Neural cell (in vitro differentiated cells): ENCODE measurements around the gene PRCC.

ENCODE experiments used
- MXI1 ChIP-seq: fragments of 450-650 bp; conservative IDR thresholded peaks from 2 replicates; pipeline ENCODE4 v1.6.1; 2014; ENCODE audit warnings: antibody characterized with exemption, mild to moderate bottlenecking; ENCODE audit not compliant: poor library complexity, severe bottlenecking
- RAD21 ChIP-seq: fragments of 450-650 bp; conservative IDR thresholded peaks from 2 replicates; pipeline ENCODE4 v1.6.1; 2014; ENCODE audit warnings: antibody characterized with exemption, mild to moderate bottlenecking, moderate library complexity
- TAF1 ChIP-seq: IDR thresholded peaks from 2 replicates; pipeline ENCODE4 v1.6.1; 2012; ENCODE audit warnings: low read depth
- TF ChIP-seq, protein P1 (sequence below): fragments of 450-650 bp; IDR thresholded peaks from 2 replicates; pipeline ENCODE4 v1.5.1; 2014; ENCODE audit warnings: antibody characterized with exemption, mild to moderate bottlenecking, moderate library complexity; ENCODE audit not compliant: poor library complexity, severe bottlenecking

DNA sequence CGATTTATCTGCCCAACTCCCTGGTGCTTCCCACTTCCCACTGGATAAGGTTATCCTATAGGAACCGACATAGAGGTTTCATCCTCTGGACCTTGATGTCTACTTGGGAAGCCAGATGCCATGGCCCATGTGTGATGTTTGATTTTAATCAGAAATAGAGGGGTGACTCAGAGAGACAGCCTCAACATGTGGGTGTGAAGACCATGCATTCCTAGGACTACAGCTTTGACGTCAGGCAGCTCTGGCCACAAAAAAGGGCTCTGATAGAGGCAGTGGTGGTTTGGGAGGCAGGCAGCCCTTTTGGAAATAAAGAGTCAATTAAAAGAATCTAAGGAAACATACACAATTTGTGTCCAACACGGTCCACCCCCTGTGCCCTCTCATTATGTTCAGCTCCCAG, 54.5 kb downstream of the PRCC start:
- TF ChIP-seq, protein P1, sequence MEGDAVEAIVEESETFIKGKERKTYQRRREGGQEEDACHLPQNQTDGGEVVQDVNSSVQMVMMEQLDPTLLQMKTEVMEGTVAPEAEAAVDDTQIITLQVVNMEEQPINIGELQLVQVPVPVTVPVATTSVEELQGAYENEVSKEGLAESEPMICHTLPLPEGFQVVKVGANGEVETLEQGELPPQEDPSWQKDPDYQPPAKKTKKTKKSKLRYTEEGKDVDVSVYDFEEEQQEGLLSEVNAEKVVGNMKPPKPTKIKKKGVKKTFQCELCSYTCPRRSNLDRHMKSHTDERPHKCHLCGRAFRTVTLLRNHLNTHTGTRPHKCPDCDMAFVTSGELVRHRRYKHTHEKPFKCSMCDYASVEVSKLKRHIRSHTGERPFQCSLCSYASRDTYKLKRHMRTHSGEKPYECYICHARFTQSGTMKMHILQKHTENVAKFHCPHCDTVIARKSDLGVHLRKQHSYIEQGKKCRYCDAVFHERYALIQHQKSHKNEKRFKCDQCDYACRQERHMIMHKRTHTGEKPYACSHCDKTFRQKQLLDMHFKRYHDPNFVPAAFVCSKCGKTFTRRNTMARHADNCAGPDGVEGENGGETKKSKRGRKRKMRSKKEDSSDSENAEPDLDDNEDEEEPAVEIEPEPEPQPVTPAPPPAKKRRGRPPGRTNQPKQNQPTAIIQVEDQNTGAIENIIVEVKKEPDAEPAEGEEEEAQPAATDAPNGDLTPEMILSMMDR: no peak
- TF ChIP-seq MXI1 (no peak), RAD21 (no peak), TAF1 (no peak)
